WERI-Rb-1 (cell line): Measurements from ENCODE around the gene IGF2R.

Experiments
- DNase-seq: peaks from one replicate; pipeline ENCODE4 v3.0.0-alpha.2; 2020
- H3K27ac ChIP-seq: fragments of 250-450 bp; sonication (Bioruptor Pico); 2 replicates; pipeline ENCODE4 v1.5.1; 2020; ENCODE audit warnings: mild to moderate bottlenecking, moderate library complexity
- H3K27me3 ChIP-seq: fragments of 250-450 bp; sonication (Bioruptor Pico); 2 replicates; pipeline ENCODE4 v1.5.1; 2021; ENCODE audit warnings: mild to moderate bottlenecking, low read depth, moderate library complexity; ENCODE audit not compliant: insufficient read depth, severe bottlenecking
- H3K36me3 ChIP-seq: fragments of 250-450 bp; sonication (Bioruptor Pico); 2 replicates; pipeline ENCODE4 v1.5.1; 2020; ENCODE audit warnings: mild to moderate bottlenecking, moderate library complexity
- H3K4me3 ChIP-seq: 2 replicates; pipeline ENCODE4 v1.5.1; 2011; ENCODE audit warnings: low read depth, mild to moderate bottlenecking, control low read depth, low read length
- H3K9me3 ChIP-seq: fragments of 250-450 bp; sonication (Bioruptor Pico); 2 replicates; pipeline ENCODE4 v1.5.1; 2021; ENCODE audit warnings: mild to moderate bottlenecking, moderate library complexity; ENCODE audit not compliant: severe bottlenecking
- CTCF ChIP-seq: IDR thresholded peaks from 2 replicates; pipeline ENCODE4 v1.5.1; 2011; ENCODE audit warnings: low read depth, mild to moderate bottlenecking, control low read depth, inconsistent platforms, low read length

The IGF2R gene

GRCh38 chr6:159978291-159979135, 9.6 kb downstream of the IGF2R start:
- DNase-seq = no peak
- no peak overlapping the region for H3K4me3 ChIP-seq
- TF ChIP-seq CTCF = no peak
- no peaks in the 10 kb centered on the region for H3K36me3 ChIP-seq
- no peak overlapping the region for H3K27ac ChIP-seq
- H3K9me3 ChIP-seq = no peaks in the 10 kb centered on the region
- H3K27me3 ChIP-seq = no peaks in the 10 kb centered on the region

- no peaks in the 10 kb centered on the region for H3K9me3 ChIP-seq
- H3K27me3 ChIP-seq = no peaks in the 10 kb centered on the region
- no peaks in the 10 kb centered on the region for H3K36me3 ChIP-seq
- no peak for DNase-seq
- H3K4me3 ChIP-seq = no peak overlapping the region
- H3K27ac ChIP-seq = no peak overlapping the region
- TF ChIP-seq CTCF = no peak
Observed at GRCh38 chr6:159979136-159979874, 10.4 kb downstream of the IGF2R start.

GRCh38 chr6:159980474-159980873, 11.6 kb downstream of the IGF2R start:
- Histone ChIP-seq H3K36me3 (no peaks in the 10 kb centered on the region), H3K27ac (no peak overlapping the region), H3K4me3 (no peak overlapping the region), H3K27me3 (no peaks in the 10 kb centered on the region), H3K9me3 (no peaks in the 10 kb centered on the region)
- no peak for DNase-seq
- TF ChIP-seq CTCF = no peak

GRCh38 chr6:159981071-159981402, 12.2 kb downstream of the IGF2R start:
- Histone ChIP-seq H3K4me3 (no peak overlapping the region), H3K9me3 (no peaks in the 10 kb centered on the region), H3K27me3 (no peaks in the 10 kb centered on the region), H3K36me3 (no peaks in the 10 kb centered on the region), H3K27ac (no peak overlapping the region)
- DNase-seq = no peak
- TF ChIP-seq CTCF = no peak

GRCh38 chr6:159981403-159982245, 12.7 kb downstream of the IGF2R start:
- DNase-seq = no peak
- TF ChIP-seq CTCF = no peak
- H3K27me3 ChIP-seq = no peaks in the 10 kb centered on the region
- no peaks in the 10 kb centered on the region for H3K36me3 ChIP-seq
- H3K4me3 ChIP-seq = no peak overlapping the region
- no peak overlapping the region for H3K27ac ChIP-seq
- no peaks in the 10 kb centered on the region for H3K9me3 ChIP-seq
